H9 (cell line): ENCODE results near the gene BCAR3. TPM values are rescaled to one million over a fixed set of nuclear protein-coding genes. Genes with fewer than 3 reads are reported as not detected.

Source experiments
- DNase-seq: peaks from one replicate; pipeline ENCODE4 v3.0.0-alpha.2; 2017
- H2AFZ ChIP-seq: one replicate; pipeline ENCODE4 v1.6.1; 2013; ENCODE audit warnings: mild to moderate bottlenecking, low read length, control low read depth, moderate library complexity
- H2AK5ac ChIP-seq: 2 replicates; pipeline ENCODE4 v1.6.1; 2013; ENCODE audit warnings: low read length, control low read depth, mixed read lengths; ENCODE audit not compliant: insufficient read length
- H2BK120ac ChIP-seq: one replicate; pipeline ENCODE4 v1.6.1; 2013; ENCODE audit warnings: low read depth, mild to moderate bottlenecking, low read length, control low read depth, inconsistent platforms; ENCODE audit not compliant: poor library complexity, severe bottlenecking
- H2BK12ac ChIP-seq: 2 replicates; pipeline ENCODE4 v1.6.1; 2013; ENCODE audit warnings: low read length, control low read depth, mixed read lengths, low read depth; ENCODE audit not compliant: insufficient read length
- H2BK15ac ChIP-seq: 2 replicates; pipeline ENCODE4 v1.6.1; 2013; ENCODE audit warnings: low read depth, low read length, control low read depth
- H2BK20ac ChIP-seq: one replicate; pipeline ENCODE4 v1.6.1; 2013; ENCODE audit warnings: low read depth, mild to moderate bottlenecking, low read length, control low read depth, inconsistent platforms; ENCODE audit not compliant: poor library complexity, severe bottlenecking
- H2BK5ac ChIP-seq: 2 replicates; pipeline ENCODE4 v1.6.1; 2013; ENCODE audit warnings: low read length, control low read depth, mixed read lengths; ENCODE audit not compliant: insufficient read length
- H3K14ac ChIP-seq: 2 replicates; pipeline ENCODE4 v1.6.1; 2013; ENCODE audit warnings: low read length, control low read depth; ENCODE audit not compliant: insufficient read depth
- H3K18ac ChIP-seq: 2 replicates; pipeline ENCODE4 v1.6.1; 2013; ENCODE audit warnings: low read depth, mild to moderate bottlenecking, mixed read lengths, low read length, control low read depth; ENCODE audit not compliant: insufficient read length
- H3K23ac ChIP-seq: 2 replicates; pipeline ENCODE4 v1.6.1; 2013; ENCODE audit warnings: low read length, control low read depth, mixed read lengths, low read depth; ENCODE audit not compliant: insufficient read length
- H3K23me2 ChIP-seq: 2 replicates; pipeline ENCODE4 v1.6.1; 2013; ENCODE audit warnings: low read depth, mild to moderate bottlenecking, mixed read lengths, low read length, control low read depth; ENCODE audit not compliant: insufficient read length, poor library complexity, severe bottlenecking
- H3K27ac ChIP-seq: 2 replicates; pipeline ENCODE4 v1.5.1; 2013; ENCODE audit warnings: low read length, control low read depth, mixed read lengths, low read depth; ENCODE audit not compliant: insufficient read length
- H3K27me3 ChIP-seq: 2 replicates; pipeline ENCODE4 v1.6.1; 2013; ENCODE audit warnings: low read length, control low read depth, inconsistent platforms; ENCODE audit not compliant: insufficient read depth
- H3K4ac ChIP-seq: 2 replicates; pipeline ENCODE4 v1.6.1; 2013; ENCODE audit warnings: low read depth, mild to moderate bottlenecking, control low read depth, inconsistent platforms, low read length, moderate library complexity
- H3K4me1 ChIP-seq: 2 replicates; pipeline ENCODE4 v1.6.1; 2013; ENCODE audit warnings: low read length, control low read depth, inconsistent platforms; ENCODE audit not compliant: insufficient read depth
- H3K4me2 ChIP-seq: 2 replicates; pipeline ENCODE4 v1.6.1; 2013; ENCODE audit warnings: low read length, control low read depth, mixed read lengths; ENCODE audit not compliant: insufficient read length, insufficient read depth
- H3K56ac ChIP-seq: 2 replicates; pipeline ENCODE4 v1.6.1; 2013; ENCODE audit warnings: low read depth, mild to moderate bottlenecking, mixed read lengths, low read length, control low read depth; ENCODE audit not compliant: insufficient read length
- H3K79me1 ChIP-seq: 2 replicates; pipeline ENCODE4 v1.6.1; 2013; ENCODE audit warnings: low read depth, mild to moderate bottlenecking, moderate library complexity, low read length, control low read depth, inconsistent platforms; ENCODE audit not compliant: insufficient read depth, poor library complexity, severe bottlenecking
- H3K79me2 ChIP-seq: 2 replicates; pipeline ENCODE4 v1.6.1; 2013; ENCODE audit warnings: low read length, control low read depth, inconsistent platforms; ENCODE audit not compliant: insufficient read depth
- H3K9ac ChIP-seq: 2 replicates; pipeline ENCODE4 v1.6.1; 2013; ENCODE audit warnings: low read length, control low read depth, mixed read lengths; ENCODE audit not compliant: insufficient read length; ENCODE audit errors: extremely low read depth
- H3K9me3 ChIP-seq: one replicate; pipeline ENCODE4 v1.6.1; 2013; ENCODE audit warnings: low read depth, low read length, inconsistent platforms; ENCODE audit not compliant: control insufficient read depth
- H3T11ph ChIP-seq: one replicate; pipeline ENCODE4 v1.6.1; 2013; ENCODE audit warnings: mild to moderate bottlenecking, low read length, control low read depth, inconsistent platforms
- H4K20me1 ChIP-seq: one replicate; pipeline ENCODE4 v1.6.1; 2013; ENCODE audit not compliant: control insufficient read depth, insufficient read length, insufficient read depth
- H4K5ac ChIP-seq: 2 replicates; pipeline ENCODE4 v1.6.1; 2013; ENCODE audit warnings: low read depth, mild to moderate bottlenecking, mixed read lengths, low read length, control low read depth; ENCODE audit not compliant: insufficient read length
- H4K8ac ChIP-seq: replicated peaks from 2 replicates; pipeline ENCODE4 v1.6.1; 2013; ENCODE audit warnings: low read length, control low read depth, mixed read lengths, low read depth; ENCODE audit not compliant: insufficient read length
- H4K91ac ChIP-seq: 2 replicates; pipeline ENCODE4 v1.6.1; 2013; ENCODE audit warnings: low read depth, mild to moderate bottlenecking, moderate library complexity, mixed read lengths, low read length, control low read depth; ENCODE audit not compliant: insufficient read length
- H3K27ac Mint-ChIP-seq, 3 experiments: 2 replicates in 2 of 3; 3 replicates in 1 of 3; pipeline ENCODE4 v1.8.0; 2020 to 2021; ENCODE audit warnings: mixed read lengths in 3 of 3, mild to moderate bottlenecking in 1 of 3, moderate library complexity in 1 of 3
- H3K27me3 Mint-ChIP-seq: 2 replicates; pipeline ENCODE4 v1.8.0; 2021; ENCODE audit warnings: low read depth, mild to moderate bottlenecking, moderate library complexity, mixed read lengths
- H3K36me3 Mint-ChIP-seq, 3 experiments: 2 replicates in 2 of 3; 3 replicates in 1 of 3; pipeline ENCODE4 v1.8.0; 2020 to 2021; ENCODE audit warnings: low read depth in 3 of 3, mixed read lengths in 3 of 3; ENCODE audit not compliant: insufficient read depth in 1 of 3
- H3K4me1 Mint-ChIP-seq, 2 experiments: 2 replicates each; pipeline ENCODE4 v1.8.0; 2020; ENCODE audit warnings: mixed read lengths in 2 of 2
- H3K4me3 Mint-ChIP-seq, 2 experiments: 2 replicates in 1 of 2; 3 replicates in 1 of 2; pipeline ENCODE4 v1.8.0; 2020 to 2021; ENCODE audit warnings: mild to moderate bottlenecking in 2 of 2, mixed read lengths in 2 of 2, moderate library complexity in 1 of 2
- H3K9me3 Mint-ChIP-seq, 2 experiments: 2 replicates in 1 of 2; 3 replicates in 1 of 2; pipeline ENCODE4 v1.8.0; 2020; ENCODE audit warnings: mild to moderate bottlenecking in 2 of 2, mixed read lengths in 2 of 2, moderate library complexity in 1 of 2
- total RNA-seq: library from RNA; stranded (reverse); gene quantifications from 2 replicates; pipeline ENCODE4 v1.2.1, GENCODE V29; 2021
- TF ChIP-seq, protein P1 (sequence below): fragments of 200-600 bp; sonication (generic); conservative IDR thresholded peaks from 3 replicates; pipeline ENCODE4 v1.8.0; 2021; ENCODE audit warnings: antibody characterized with exemption, mild to moderate bottlenecking

BCAR3 gene
- total RNA-seq, 1 experiment from 2014 or later = 4.9 TPM

DNA sequence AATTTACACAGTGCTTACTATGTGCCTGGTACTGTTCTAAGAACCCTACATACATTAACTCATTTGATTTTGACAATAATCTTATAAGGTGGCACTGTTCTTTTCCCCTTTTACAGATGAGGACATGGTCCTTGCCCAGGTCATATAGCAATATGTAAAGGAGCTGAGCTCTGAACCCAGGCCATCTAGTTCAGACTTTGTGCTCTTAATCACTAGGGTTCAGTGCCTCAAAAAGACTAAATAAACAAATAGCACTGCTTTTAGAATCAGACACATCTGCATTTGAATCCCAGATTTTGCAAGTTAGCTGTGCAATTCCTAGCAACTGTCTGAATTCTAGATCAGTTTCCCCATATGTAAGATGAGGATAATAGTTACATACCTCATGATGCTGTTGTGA lies 8.7 kb upstream of the BCAR3 start:
- Histone ChIP-seq H3K27ac (no peak overlapping the region), H3K27me3 (no peaks in the 10 kb centered on the region), H3K4me1 (0 out of 2 replicates have a peak, but pooled peaks cover 4% of the 10 kb centered on the region), H3K23me2 (no peaks in the 10 kb centered on the region), H2BK5ac (no peak overlapping the region), H3K79me2 (no peaks in the 10 kb centered on the region), H3K18ac (no peak overlapping the region), H2BK20ac (no peak overlapping the region), H3K4ac (no peak overlapping the region), H3K14ac (no peak overlapping the region), H2AFZ (no peak overlapping the region), H3K23ac (no peak overlapping the region), H3K9me3 (no peaks in the 10 kb centered on the region), H2BK12ac (no peak overlapping the region), H3K56ac (no peak overlapping the region), H3K9ac (no peak overlapping the region), H4K5ac (no peak overlapping the region), H4K20me1 (no peaks in the 10 kb centered on the region), H3K4me2 (no peak overlapping the region), H4K91ac (no peak overlapping the region), H2BK15ac (no peak overlapping the region), H2BK120ac (no peak overlapping the region), H3K79me1 (no peaks in the 10 kb centered on the region), H3T11ph (no peak overlapping the region), H4K8ac (no peak overlapping the region), H2AK5ac (no peak overlapping the region)
- no peak overlapping the region for H3K4me3 Mint-ChIP-seq
- H3K36me3 Mint-ChIP-seq = no peaks in the 10 kb centered on the region
- DNase-seq = no peak
- H3K27me3 Mint-ChIP-seq = peaks cover 1% of the 10 kb centered on the region; the same call in 1 of the 2 replicates
- peaks cover 18 to 25% of the 10 kb centered on the region in 2 experiments for H3K4me1 Mint-ChIP-seq
- TF ChIP-seq, protein P1, sequence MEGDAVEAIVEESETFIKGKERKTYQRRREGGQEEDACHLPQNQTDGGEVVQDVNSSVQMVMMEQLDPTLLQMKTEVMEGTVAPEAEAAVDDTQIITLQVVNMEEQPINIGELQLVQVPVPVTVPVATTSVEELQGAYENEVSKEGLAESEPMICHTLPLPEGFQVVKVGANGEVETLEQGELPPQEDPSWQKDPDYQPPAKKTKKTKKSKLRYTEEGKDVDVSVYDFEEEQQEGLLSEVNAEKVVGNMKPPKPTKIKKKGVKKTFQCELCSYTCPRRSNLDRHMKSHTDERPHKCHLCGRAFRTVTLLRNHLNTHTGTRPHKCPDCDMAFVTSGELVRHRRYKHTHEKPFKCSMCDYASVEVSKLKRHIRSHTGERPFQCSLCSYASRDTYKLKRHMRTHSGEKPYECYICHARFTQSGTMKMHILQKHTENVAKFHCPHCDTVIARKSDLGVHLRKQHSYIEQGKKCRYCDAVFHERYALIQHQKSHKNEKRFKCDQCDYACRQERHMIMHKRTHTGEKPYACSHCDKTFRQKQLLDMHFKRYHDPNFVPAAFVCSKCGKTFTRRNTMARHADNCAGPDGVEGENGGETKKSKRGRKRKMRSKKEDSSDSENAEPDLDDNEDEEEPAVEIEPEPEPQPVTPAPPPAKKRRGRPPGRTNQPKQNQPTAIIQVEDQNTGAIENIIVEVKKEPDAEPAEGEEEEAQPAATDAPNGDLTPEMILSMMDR = no peak
- no peak overlapping the region for H3K27ac Mint-ChIP-seq
- H3K9me3 Mint-ChIP-seq = no peaks in the 10 kb centered on the region
